Testis (tissue), 3 donors: Measurements from ENCODE around the gene EYS. TPM values are rescaled to one million over a fixed set of nuclear protein-coding genes. Genes with fewer than 3 reads are reported as not detected.

ENCODE experiments used
- DNase-seq: peaks from one replicate; pipeline ENCODE4 v3.0.0-alpha.2; 2019
- H3K27ac ChIP-seq, 2 donors: fragments of 200-600 bp; sonication (generic); one replicate each; pipeline ENCODE4 v1.5.1; 2019
- H3K27me3 ChIP-seq: fragments of 200-600 bp; sonication (generic); one replicate; pipeline ENCODE4 v1.5.1; 2019
- H3K36me3 ChIP-seq: fragments of 200-600 bp; sonication (generic); one replicate; pipeline ENCODE4 v1.5.1; 2017; ENCODE audit warnings: low read depth; ENCODE audit errors: missing control alignments
- H3K4me1 ChIP-seq: fragments of 200-600 bp; sonication (generic); one replicate; pipeline ENCODE4 v1.5.1; 2019
- H3K4me3 ChIP-seq, 2 donors: fragments of 200-600 bp; sonication (generic); one replicate each; pipeline ENCODE4 v1.5.1; 2017 to 2019
- H3K9me3 ChIP-seq: fragments of 200-600 bp; sonication (generic); one replicate; pipeline ENCODE4 v1.5.1; 2017
- CTCF ChIP-seq, 3 experiments: fragments of 450-650 bp in 2 of 3; fragments of 200-600 bp in 1 of 3; sonication (generic) in 1 of 3; IDR thresholded peaks; one replicate each; pipeline ENCODE4 v1.5.1; 2016 to 2019; ENCODE audit warnings: antibody characterized with exemption in 3 of 3, mild to moderate bottlenecking in 2 of 3, moderate library complexity in 1 of 3
- POLR2A ChIP-seq: fragments of 450-650 bp; IDR thresholded peaks from one replicate; pipeline ENCODE4 v1.6.1; 2017; ENCODE audit warnings: antibody characterized with exemption, mild to moderate bottlenecking, moderate library complexity
- whole genome bisulfite sequencing, 2 donors: methylation state at CpG; one replicate each; pipeline ENCODE4 v1.1.5; 2018; 5-methylcytosine and 5-hydroxymethylcytosine counted together
- intact Hi-C: fragments of 100-400 bp; cut with DNase I; formaldehyde crosslinking; loops from one replicate; pipeline ENCODE4 v1.15.1; 2023; ENCODE audit warnings: low total_unique reads
- polyA plus RNA-seq: library from polyadenylated mRNA; stranded (reverse); fragments of 350-450 nt; fragmentation: Illumina TruSeq; extraction: RNeasy Lipid Tissue Mini Kit (QIAGEN cat#74804); gene quantifications from one replicate; pipeline ENCODE4 v1.2.3, GENCODE V29; 2014; ENCODE audit warnings: low read depth, low replicate concordance; ENCODE audit not compliant: insufficient read depth
- total RNA-seq, 2 donors: library from RNA; depleted of rRNA; stranded (reverse); fragments of >200 nt; gene quantifications; one replicate each; pipeline ENCODE4 v1.2.3, GENCODE V29; 2016

The EYS gene
- total and polyA plus RNA-seq, 3 donors from 2014 or later: 1.3 to 2.8 (median 2.6) TPM

GRCh38 chr6:64776359-64776758 lies 930.7 kb downstream of the EYS start:
- no peak for TF ChIP-seq CTCF (IDR thresholded peaks at IDR 0.05)
- no peak for TF ChIP-seq POLR2A
- Histone ChIP-seq H3K27me3 (no peaks in the 10 kb centered on the region), H3K36me3 (no peaks in the 10 kb centered on the region), H3K4me3 (no peak overlapping the region), H3K9me3 (no peaks in the 10 kb centered on the region), H3K27ac (no peak overlapping the region), H3K4me1 (no peaks in the 10 kb centered on the region)
- DNase-seq: no peak
- intact Hi-C loops: no loop called here
- 94 to 97% methylated on average over 1 of the region's 1 CpG for WGBS, 2 donors

- Histone ChIP-seq H3K27me3 (no peaks in the 10 kb centered on the region), H3K4me1 (no peaks in the 10 kb centered on the region), H3K9me3 (no peaks in the 10 kb centered on the region), H3K4me3 (no peak overlapping the region), H3K27ac (no peak overlapping the region), H3K36me3 (no peaks in the 10 kb centered on the region)
- intact Hi-C loops: no loop called here
- no peak for TF ChIP-seq POLR2A
- no peak for TF ChIP-seq CTCF (IDR thresholded peaks at IDR 0.05)
- WGBS, 2 donors: 43 to 49% methylated on average over 4 of the region's 4 CpGs
- DNase-seq: no peak
These were observed 932.1 kb downstream of the EYS start for GRCh38 chr6:64774881-64775280.

- Histone ChIP-seq H3K27me3 (no peaks in the 10 kb centered on the region), H3K9me3 (no peaks in the 10 kb centered on the region), H3K36me3 (no peaks in the 10 kb centered on the region), H3K4me1 (no peaks in the 10 kb centered on the region), H3K4me3 (no peak overlapping the region), H3K27ac (no peak overlapping the region)
- TF ChIP-seq CTCF (IDR thresholded peaks at IDR 0.05): no peak
- intact Hi-C loops: no loop called here
- no peak for DNase-seq
- 80 to 82% methylated on average over 1 to 2 of the region's 2 CpGs for WGBS, 2 donors
These were observed 956.1 kb downstream of the EYS start for GRCh38 chr6:64750910-64751309.

GRCh38 chr6:64737418-64737817 lies 969.6 kb downstream of the EYS start:
- H3K27me3 ChIP-seq: no peaks in the 10 kb centered on the region
- H3K27ac ChIP-seq: no peak overlapping the region
- H3K4me1 ChIP-seq: no peaks in the 10 kb centered on the region
- 62 to 88% methylated on average over 1 of the region's 1 CpG for WGBS, 2 donors
- TF ChIP-seq POLR2A: no peak
- TF ChIP-seq CTCF (IDR thresholded peaks at IDR 0.05): no peak
- DNase-seq: no peak
- intact Hi-C loops: no loop called here
- H3K36me3 ChIP-seq: no peaks in the 10 kb centered on the region
- no peak overlapping the region for H3K4me3 ChIP-seq
- no peaks in the 10 kb centered on the region for H3K9me3 ChIP-seq

GRCh38 chr6:64736421-64736950 lies 970.5 kb downstream of the EYS start:
- Histone ChIP-seq H3K27me3 (no peaks in the 10 kb centered on the region), H3K4me3 (no peak overlapping the region), H3K4me1 (no peaks in the 10 kb centered on the region), H3K9me3 (no peaks in the 10 kb centered on the region), H3K27ac (no peak overlapping the region), H3K36me3 (no peaks in the 10 kb centered on the region)
- intact Hi-C loops: no loop called here
- WGBS, 2 donors: 56 to 60% methylated on average over 4 of the region's 4 CpGs
- no peak for DNase-seq
- no peak for TF ChIP-seq POLR2A
- no peak for TF ChIP-seq CTCF (IDR thresholded peaks at IDR 0.05)
